Mesenteric fat pad (tissue), 1 donor: ENCODE data around the gene TGIF2. TPM values are rescaled to one million over a fixed set of nuclear protein-coding genes. Genes with fewer than 3 reads are reported as not detected.
"Not testable (repeated sequence)": the region's sequence is repeated elsewhere in the genome, so short reads cannot be mapped to it uniquely, and the experiment has no call there.

Experiments used
- DNase-seq: peaks from one replicate; pipeline ENCODE4 v3.0.0-alpha.2; 2020; ENCODE audit warnings: low spot score
- total RNA-seq: library from RNA; stranded (reverse); fragmentation: NEBNext Ultra II Directional; extraction: Animal tissue kit (Norgen Biotek cat#: 25700); gene quantifications from one replicate; pipeline ENCODE4 v1.2.1, GENCODE V29; 2021
- donor health status: DM: yes; HTN: yes; CAD: no.

TGIF2 gene
- total RNA-seq, 1 donor from 2014 or later: 9.3 TPM

GRCh38 chr20:36576081-36576445, 2.7 kb downstream of the TGIF2 start:
- no peak for DNase-seq

GRCh38 chr20:36578356-36579041, 5.1 kb downstream of the TGIF2 start:
- no peak for DNase-seq

GRCh38 chr20:36579996-36580545, 6.7 kb downstream of the TGIF2 start:
- DNase-seq: no peak

- DNase-seq: no peak
Observed at GRCh38 chr20:36582322-36582721, 8.9 kb downstream of the TGIF2 start.

- DNase-seq: no peak
Observed at GRCh38 chr20:36582821-36583220, 9.4 kb downstream of the TGIF2 start.

GRCh38 chr20:36584018-36584481, 10.7 kb downstream of the TGIF2 start:
- DNase-seq: no peak

- DNase-seq: no peak
Observed at GRCh38 chr20:36585410-36586125, 12.2 kb downstream of the TGIF2 start.

- DNase-seq: no peak
Observed at GRCh38 chr20:36587388-36588070, 14.1 kb downstream of the TGIF2 start.

GRCh38 chr20:36591281-36591680, 17.9 kb downstream of the TGIF2 start:
- no peak for DNase-seq

- DNase-seq: no peak
Observed at GRCh38 chr20:36591854-36592641, 18.7 kb downstream of the TGIF2 start.

- no peak for DNase-seq
Observed at GRCh38 chr20:36593347-36593929, 20.0 kb downstream of the TGIF2 start.

- DNase-seq: no peak
Observed at GRCh38 chr20:36599912-36600345, 26.5 kb downstream of the TGIF2 start.

GRCh38 chr20:36601540-36601939, 28.1 kb downstream of the TGIF2 start:
- DNase-seq: no peak

- DNase-seq: no peak
Observed at GRCh38 chr20:36604952-36605398, 31.6 kb downstream of the TGIF2 start.

GRCh38 chr20:36605399-36606157, 32.2 kb downstream of the TGIF2 start, which contains the start of gene RAB5IF:
TSS of gene RAB5IF (plus strand) at chr20:36605779. CDS start at chr20:36605952, 173 bp downstream.
- peak; percentile 100 for DNase-seq

GRCh38 chr20:36606158-36607066, 33.0 kb downstream of the TGIF2 start:
- no peak for DNase-seq

- no peak for DNase-seq
Observed at GRCh38 chr20:36607586-36608387, 34.4 kb downstream of the TGIF2 start.

GRCh38 chr20:36608388-36608728, 35.0 kb downstream of the TGIF2 start:
- not testable (repeated sequence) for DNase-seq
